Activated CD4-positive, alpha-beta T cell treated with anti-CD3 and anti-CD28 coated beads for 36 hours (primary cell): Measurements from ENCODE around the gene PHF21A. TPM values are rescaled to one million over a fixed set of nuclear protein-coding genes. Genes with fewer than 3 reads are reported as not detected.
A peak's percentile ranks its signal among the peaks of the same experiment; 100 is the strongest.

Experiments
- ATAC-seq: fragments of 200-7000 bp; cut with Tn5 transposase; one replicate; pipeline ENCODE4 v1.10.0; 2021; ENCODE audit warnings: mild to moderate bottlenecking, moderate library complexity
- CTCF ChIA-PET: fragments of 350-600 bp; sonication (Branson Sonifier 250); formaldehyde crosslinking; loops from one replicate; lab custom pipeline; 2021; ENCODE audit warnings: antibody characterized with exemption; lab: Charles Lee
- POLR2A ChIA-PET: fragments of 350-600 bp; sonication (Branson Sonifier 250); formaldehyde crosslinking; loops from one replicate; lab custom pipeline; 2021; ENCODE audit warnings: antibody characterized with exemption, inconsistent platforms; lab: Charles Lee
- DNase-seq: peaks from one replicate; pipeline ENCODE4 v3.0.0-alpha.2; 2020
- H3K27ac Mint-ChIP-seq: one replicate; pipeline ENCODE4 v1.8.0; 2021; ENCODE audit warnings: mixed read lengths
- H3K27me3 Mint-ChIP-seq: one replicate; pipeline ENCODE4 v1.8.0; 2021; ENCODE audit warnings: mixed read lengths
- H3K36me3 Mint-ChIP-seq: one replicate; pipeline ENCODE4 v1.8.0; 2021; ENCODE audit warnings: low read depth, mixed read lengths
- H3K4me1 Mint-ChIP-seq: one replicate; pipeline ENCODE4 v1.8.0; 2021; ENCODE audit warnings: mixed read lengths
- H3K4me3 Mint-ChIP-seq: one replicate; pipeline ENCODE4 v1.8.0; 2021; ENCODE audit warnings: mild to moderate bottlenecking, moderate library complexity, mixed read lengths
- H3K9me3 Mint-ChIP-seq: one replicate; pipeline ENCODE4 v1.8.0; 2021; ENCODE audit warnings: low read depth, mixed read lengths
- intact Hi-C, 2 experiments: fragments of 100-400 bp; cut with DNase I in 1 of 2; cut with micrococcal nuclease in 1 of 2; formaldehyde crosslinking; loops; one replicate each; pipeline versions ENCODE4 v1.14.2 to v1.15.1; 2022 to 2024; cut with DNase I, micrococcal nuclease
- total RNA-seq, 2 experiments: library from RNA; stranded (reverse); gene quantifications; one replicate each; pipeline ENCODE4 v1.2.3, GENCODE V29; 2021

PHF21A gene
- total RNA-seq, 2 experiments from 2014 or later = 42.6 to 61.8 TPM

DNA sequence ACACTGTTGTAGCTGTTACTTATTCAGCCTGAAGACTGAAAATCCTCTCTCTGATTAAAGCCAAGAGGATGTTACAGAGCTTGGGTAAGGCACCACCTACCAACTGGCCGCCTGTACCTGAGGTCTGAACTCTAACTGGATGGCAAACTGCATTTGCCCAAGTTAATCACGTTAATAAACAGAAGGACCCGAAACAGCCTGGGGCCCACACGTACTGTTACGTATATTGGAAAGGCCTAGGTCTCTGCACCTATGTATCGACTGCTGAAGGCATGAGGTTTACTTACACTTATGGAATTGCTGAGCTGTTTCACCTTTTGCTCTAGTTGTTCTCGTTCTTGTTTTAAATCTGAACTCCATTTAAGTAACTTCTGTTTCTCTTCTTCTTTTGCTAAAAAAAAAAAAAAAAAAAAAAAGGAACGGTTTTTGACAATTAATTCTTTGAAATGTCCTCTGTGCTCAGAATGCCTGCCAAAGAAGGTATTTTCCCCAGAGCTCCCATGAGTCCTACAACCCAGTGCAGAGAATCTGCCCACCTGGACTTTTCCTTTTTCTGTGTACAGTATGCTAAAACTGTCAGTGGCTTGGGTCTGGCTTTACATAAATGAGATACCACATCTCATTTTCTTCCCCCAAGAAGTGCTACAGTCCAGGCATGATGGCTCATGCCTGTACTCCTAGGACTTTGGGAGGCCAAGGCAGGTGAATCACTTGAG lies 185.7 kb downstream of the PHF21A start:
- CTCF ChIA-PET = interaction anchor here (0.7 kb wide), 1 partner anchor 682 kb away, joined by 6 read pairs; the partner anchor contains the start of gene ATG13
- H3K36me3 Mint-ChIP-seq = peaks cover 13% of the 10 kb centered on the region
- ATAC-seq = no peak

DNA sequence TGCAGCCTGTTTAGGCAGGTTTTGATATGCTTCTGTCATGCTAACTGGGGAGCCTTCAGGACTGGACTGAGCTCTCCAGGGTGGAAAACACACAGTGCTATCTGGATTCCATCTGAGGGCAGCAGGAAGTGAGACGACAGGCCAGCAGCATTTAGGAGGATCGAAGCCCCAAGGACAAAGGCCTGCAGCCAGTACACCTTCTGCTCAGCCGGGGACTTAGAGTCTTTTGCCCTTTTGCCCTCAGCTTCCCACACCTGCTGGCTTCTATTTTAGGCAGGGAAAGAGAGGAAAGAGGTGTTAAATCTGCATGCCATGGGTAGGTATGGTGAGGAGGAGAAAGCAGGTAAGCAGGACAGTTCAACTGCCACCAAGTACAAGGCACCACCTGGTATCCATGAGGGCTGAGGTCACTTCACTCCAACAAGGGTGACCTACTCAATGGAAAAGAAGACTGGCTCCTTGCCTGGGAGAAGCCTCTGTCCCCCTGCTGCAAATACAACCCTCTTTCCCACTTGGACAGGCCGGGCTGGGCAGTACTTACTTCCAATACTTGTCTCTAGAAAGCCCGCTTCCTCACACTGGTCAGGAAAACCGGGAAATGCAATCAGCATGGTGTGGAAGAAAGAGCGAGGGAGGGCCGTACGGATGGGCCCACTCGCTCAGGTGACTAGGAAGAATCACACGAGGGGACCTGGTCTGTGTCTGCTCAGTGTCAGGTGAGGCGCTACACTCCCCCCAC lies 186.5 kb downstream of the PHF21A start:
- H3K36me3 Mint-ChIP-seq = peaks cover 13% of the 10 kb centered on the region
- H3K4me3 Mint-ChIP-seq = no peak overlapping the region
- H3K27ac Mint-ChIP-seq = no peak overlapping the region
- ChIA-PET POLR2A (no interaction called here), CTCF (interaction anchor here (0.7 kb wide), 1 partner anchor 683 kb away, joined by 6 read pairs; the partner anchor contains the start of gene ATG13)
- no peak for DNase-seq
- intact Hi-C loops = no loop called here
- no peaks in the 10 kb centered on the region for H3K9me3 Mint-ChIP-seq
- peaks cover 16% of the 10 kb centered on the region for H3K4me1 Mint-ChIP-seq
- ATAC-seq = no peak
- no peaks in the 10 kb centered on the region for H3K27me3 Mint-ChIP-seq

More for the DNA sequence above, 185.7 kb downstream of the PHF21A start:
- POLR2A ChIA-PET = no interaction called here
- Mint-ChIP-seq H3K4me3 (no peak overlapping the region), H3K4me1 (peaks cover 8% of the 10 kb centered on the region), H3K9me3 (no peaks in the 10 kb centered on the region), H3K27me3 (no peaks in the 10 kb centered on the region), H3K27ac (no peak overlapping the region)
- no peak for DNase-seq
- intact Hi-C loops = no loop called here

DNA sequence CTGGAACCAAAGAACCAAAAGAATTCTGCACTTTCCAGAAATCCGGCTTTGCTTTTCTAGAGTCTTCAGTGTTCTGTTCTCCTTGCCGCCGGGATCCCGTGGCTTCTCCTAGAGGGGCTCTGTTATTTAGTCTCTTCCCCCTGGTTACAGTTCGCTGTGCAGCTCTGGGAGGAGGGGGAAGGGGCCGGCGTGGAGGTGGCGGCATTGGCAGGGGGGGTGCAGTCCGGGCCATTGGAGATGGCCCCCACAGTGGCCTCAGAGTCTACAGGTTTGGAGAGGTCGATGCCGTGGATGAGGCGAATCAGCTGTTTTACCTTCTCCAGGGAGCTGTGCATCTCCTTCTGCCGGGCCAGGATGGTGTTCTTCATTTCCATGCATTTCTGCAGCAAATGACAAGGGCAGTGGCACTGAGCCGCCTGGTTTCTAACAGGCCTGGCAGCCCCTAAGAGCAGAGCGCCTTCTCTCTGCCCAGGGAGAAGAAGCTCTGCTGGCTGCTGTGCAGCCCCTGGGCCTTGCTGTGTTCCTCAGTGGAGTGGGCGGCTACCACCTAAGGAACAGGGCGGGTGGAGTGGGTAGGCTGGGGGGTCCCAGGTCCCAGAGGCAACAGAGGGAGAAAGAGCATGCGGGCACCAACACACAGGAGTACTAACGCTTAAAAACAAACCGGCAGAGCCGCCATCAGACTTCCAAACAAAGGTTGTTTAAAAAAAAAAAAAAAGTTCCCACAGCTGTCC lies 187.2 kb downstream of the PHF21A start:
- H3K36me3 Mint-ChIP-seq = peaks cover 13% of the 10 kb centered on the region
- no peaks in the 10 kb centered on the region for H3K27me3 Mint-ChIP-seq
- peaks cover 18% of the 10 kb centered on the region for H3K4me1 Mint-ChIP-seq
- no peaks in the 10 kb centered on the region for H3K9me3 Mint-ChIP-seq
- H3K4me3 Mint-ChIP-seq = no peak overlapping the region
- intact Hi-C loops = no loop called here
- ChIA-PET CTCF (no interaction called here), POLR2A (no interaction called here)
- ATAC-seq (no peak), DNase-seq (no peak)
- no peak overlapping the region for H3K27ac Mint-ChIP-seq

DNA sequence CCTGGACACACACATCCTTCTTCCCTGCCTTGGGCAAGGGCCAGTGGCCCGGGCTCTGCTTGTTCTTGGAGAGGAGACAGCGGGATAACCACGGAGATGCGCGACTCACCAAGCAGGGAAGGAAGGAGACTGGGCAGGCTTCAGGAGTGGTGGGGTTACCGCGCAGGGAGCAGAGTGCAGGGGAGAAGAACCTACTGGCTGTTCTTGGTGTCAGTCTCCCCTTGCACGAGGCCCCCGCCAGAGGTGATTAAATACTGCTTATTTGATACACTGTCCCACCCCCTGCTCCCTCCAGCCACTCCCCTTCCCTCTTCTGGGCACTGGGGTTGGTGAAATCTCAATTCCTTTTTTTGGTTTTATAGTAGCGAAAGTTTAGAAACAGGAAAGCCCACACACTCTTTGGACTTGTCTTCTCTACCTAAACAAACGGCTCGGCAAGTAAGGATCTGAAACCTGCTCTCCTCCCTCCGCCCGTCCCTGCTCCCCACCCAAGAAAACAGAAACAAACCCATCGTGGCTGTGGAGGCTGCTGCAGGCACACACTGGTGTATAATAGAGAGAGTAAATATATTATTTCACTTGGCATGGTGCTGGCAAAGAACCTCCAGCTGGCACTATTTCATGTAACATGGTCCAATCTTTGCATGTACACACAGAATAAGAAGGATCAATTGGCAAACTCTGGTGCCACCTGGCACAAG lies 188.0 kb downstream of the PHF21A start:
- H3K27ac Mint-ChIP-seq = no peak overlapping the region
- H3K9me3 Mint-ChIP-seq = no peaks in the 10 kb centered on the region
- H3K36me3 Mint-ChIP-seq = peaks cover 13% of the 10 kb centered on the region
- no peak for DNase-seq
- ChIA-PET POLR2A (no interaction called here), CTCF (no interaction called here)
- ATAC-seq = no peak
- peaks cover 18% of the 10 kb centered on the region for H3K4me1 Mint-ChIP-seq
- intact Hi-C loops = no loop called here
- no peak overlapping the region for H3K4me3 Mint-ChIP-seq
- H3K27me3 Mint-ChIP-seq = no peaks in the 10 kb centered on the region

DNA sequence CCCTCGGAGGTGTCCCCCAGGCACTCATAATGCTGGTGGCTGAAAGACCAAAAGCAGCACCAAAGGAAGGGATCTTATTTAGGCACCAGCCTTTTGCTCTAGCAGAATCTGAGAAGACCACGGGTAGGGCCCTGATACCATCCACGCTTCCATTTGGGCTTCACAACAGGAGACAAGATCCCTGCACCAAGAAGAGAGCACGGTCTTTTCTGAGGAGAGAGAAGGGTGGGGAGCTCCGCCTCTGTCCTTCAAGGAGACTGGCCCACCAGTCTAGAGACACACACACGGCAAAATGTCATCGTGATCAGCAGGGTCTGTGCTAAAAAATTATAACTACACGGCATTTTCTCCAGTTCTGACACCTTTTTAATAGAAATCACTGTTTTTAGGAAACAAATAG lies 189.0 kb downstream of the PHF21A start:
- peaks cover 18% of the 10 kb centered on the region for H3K4me1 Mint-ChIP-seq
- DNase-seq (no peak), ATAC-seq (no peak)
- peaks cover 9% of the 10 kb centered on the region for H3K36me3 Mint-ChIP-seq
- ChIA-PET POLR2A (no interaction called here), CTCF (interaction anchor here (0.7 kb wide), 1 partner anchor 74 kb away, joined by 3 read pairs; no protein-coding TSS in a partner anchor)
- H3K27ac Mint-ChIP-seq = no peak overlapping the region
- no peaks in the 10 kb centered on the region for H3K9me3 Mint-ChIP-seq
- no peaks in the 10 kb centered on the region for H3K27me3 Mint-ChIP-seq
- intact Hi-C loops = no loop called here
- no peak overlapping the region for H3K4me3 Mint-ChIP-seq

DNA sequence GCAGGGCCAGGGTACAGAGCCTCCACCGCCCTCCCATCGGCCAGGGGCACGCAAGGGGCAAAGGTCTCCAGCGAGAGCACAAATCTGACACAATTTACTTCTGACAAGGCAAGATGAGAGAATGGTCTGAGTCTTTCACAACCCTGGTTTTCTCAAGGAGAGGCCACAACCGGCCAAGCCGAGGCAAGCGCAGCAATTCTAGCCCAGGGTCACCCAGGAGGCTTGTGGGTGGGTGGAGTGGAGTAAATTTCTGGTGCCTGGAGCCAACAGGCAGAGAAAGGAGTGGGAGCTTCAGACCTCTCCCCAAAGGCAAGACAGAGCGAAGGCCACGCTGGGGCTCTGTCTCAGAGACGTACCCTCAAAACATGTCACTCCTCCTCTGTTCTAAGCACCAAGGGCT lies 189.5 kb downstream of the PHF21A start:
- POLR2A ChIA-PET = no interaction called here

DNA sequence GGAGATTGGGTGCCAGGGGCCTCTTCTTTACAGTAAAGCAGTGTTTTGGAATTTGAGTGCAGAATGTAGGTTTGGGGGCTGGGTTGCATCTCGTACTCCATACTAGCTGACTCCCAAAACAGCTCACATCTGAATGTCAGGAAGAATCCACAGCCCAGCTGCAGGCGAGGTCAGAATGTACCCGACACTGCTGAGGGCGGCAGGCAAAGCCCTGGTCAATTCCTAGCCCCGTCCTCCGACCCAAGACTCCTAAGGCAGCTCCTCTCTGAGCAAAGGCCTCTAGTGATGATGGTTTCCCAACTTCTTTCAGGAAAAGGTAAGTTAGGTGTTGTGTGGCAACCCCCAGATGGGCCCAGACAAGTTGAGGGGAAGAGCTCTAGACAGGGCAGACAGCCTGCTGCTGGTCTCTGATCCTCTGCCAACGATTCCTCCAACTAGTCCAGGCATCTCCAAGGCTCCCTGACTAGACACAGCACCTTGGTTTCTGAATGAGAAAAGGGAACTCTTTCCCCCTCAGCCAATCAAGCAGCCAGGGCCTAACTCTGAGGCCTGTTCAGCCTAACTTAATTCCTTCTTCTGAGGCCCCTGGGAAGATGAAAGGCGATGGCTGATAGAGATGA lies 190.2 kb downstream of the PHF21A start:
- intact Hi-C loops = no loop called here
- POLR2A ChIA-PET = no interaction called here
- no peak for DNase-seq
- Mint-ChIP-seq H3K36me3 (peaks cover 3% of the 10 kb centered on the region), H3K4me3 (no peak overlapping the region), H3K4me1 (peaks cover 18% of the 10 kb centered on the region), H3K27me3 (no peaks in the 10 kb centered on the region), H3K9me3 (no peaks in the 10 kb centered on the region), H3K27ac (no peak overlapping the region)
- ATAC-seq = no peak
- CTCF ChIA-PET = interaction anchor here (1.0 to 1.2 kb wide), 3 partner anchors 10 to 76 kb away, joined by 3 read pairs; no protein-coding TSS in a partner anchor

More for the DNA sequence above, 189.5 kb downstream of the PHF21A start:
- ATAC-seq = no peak
- peak overlapping the region; percentile 23 for H3K27ac Mint-ChIP-seq
- no peak overlapping the region for H3K4me3 Mint-ChIP-seq
- peaks cover 18% of the 10 kb centered on the region for H3K4me1 Mint-ChIP-seq
- DNase-seq = no peak
- CTCF ChIA-PET = interaction anchor here (0.7 kb wide), 1 partner anchor 73 kb away, joined by 3 read pairs; no protein-coding TSS in a partner anchor
- intact Hi-C loops = no loop called here
- H3K27me3 Mint-ChIP-seq = no peaks in the 10 kb centered on the region
- H3K9me3 Mint-ChIP-seq = no peaks in the 10 kb centered on the region
- peaks cover 6% of the 10 kb centered on the region for H3K36me3 Mint-ChIP-seq

DNA sequence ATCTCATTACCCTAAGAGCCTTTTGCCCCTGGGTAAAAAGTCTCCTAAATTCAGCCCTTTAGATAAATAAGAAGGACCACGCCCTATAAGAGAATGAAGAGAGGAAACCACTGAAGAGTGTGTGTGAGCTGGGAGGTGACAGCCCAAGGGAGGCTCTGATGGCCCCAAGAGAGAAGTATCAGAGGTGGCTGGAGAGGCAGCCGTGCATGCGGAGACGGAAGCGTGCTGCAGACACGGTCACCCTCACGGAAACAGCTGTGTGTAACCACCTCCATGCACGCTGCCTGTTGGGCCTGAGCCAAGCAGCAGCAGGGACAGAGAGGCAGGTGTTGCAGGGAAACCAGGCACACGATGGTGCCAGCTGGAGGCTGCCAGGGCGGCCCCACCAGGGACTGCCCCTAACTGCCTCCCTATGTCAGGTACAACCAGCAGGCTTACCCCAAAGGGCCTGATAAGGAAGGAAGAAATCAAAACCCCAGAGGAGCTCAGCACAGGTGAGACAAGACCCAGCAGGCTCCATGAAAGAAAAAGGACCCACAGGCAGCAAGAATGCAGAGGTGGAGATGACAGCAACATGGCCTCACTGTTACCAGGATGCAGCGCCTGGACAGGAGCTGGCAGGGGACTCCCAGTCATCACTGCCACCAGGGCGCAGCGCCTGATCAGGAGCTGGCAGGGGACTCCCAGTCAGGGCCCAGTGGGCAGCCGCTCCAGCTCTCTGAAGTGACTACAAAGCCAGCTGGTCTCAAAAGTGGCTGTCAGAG lies 191.0 kb downstream of the PHF21A start:
- peak overlapping the region; percentile 59 for H3K27ac Mint-ChIP-seq
- no peak overlapping the region for H3K4me3 Mint-ChIP-seq
- CTCF ChIA-PET = interaction anchor here (0.7 to 1.2 kb wide), 5 partner anchors 9 to 75 kb away, joined by 3 to 5 read pairs (median 3); no protein-coding TSS in a partner anchor
- POLR2A ChIA-PET = interaction anchor here (0.6 kb wide), 1 partner anchor 137 kb away, joined by 4 read pairs; no protein-coding TSS in a partner anchor
- ATAC-seq (peak; percentile 59), DNase-seq (peak; percentile 50)
- peaks cover 3% of the 10 kb centered on the region for H3K36me3 Mint-ChIP-seq
- peaks cover 18% of the 10 kb centered on the region for H3K4me1 Mint-ChIP-seq
- H3K27me3 Mint-ChIP-seq = no peaks in the 10 kb centered on the region
- intact Hi-C loops = no loop called here
- no peaks in the 10 kb centered on the region for H3K9me3 Mint-ChIP-seq

DNA sequence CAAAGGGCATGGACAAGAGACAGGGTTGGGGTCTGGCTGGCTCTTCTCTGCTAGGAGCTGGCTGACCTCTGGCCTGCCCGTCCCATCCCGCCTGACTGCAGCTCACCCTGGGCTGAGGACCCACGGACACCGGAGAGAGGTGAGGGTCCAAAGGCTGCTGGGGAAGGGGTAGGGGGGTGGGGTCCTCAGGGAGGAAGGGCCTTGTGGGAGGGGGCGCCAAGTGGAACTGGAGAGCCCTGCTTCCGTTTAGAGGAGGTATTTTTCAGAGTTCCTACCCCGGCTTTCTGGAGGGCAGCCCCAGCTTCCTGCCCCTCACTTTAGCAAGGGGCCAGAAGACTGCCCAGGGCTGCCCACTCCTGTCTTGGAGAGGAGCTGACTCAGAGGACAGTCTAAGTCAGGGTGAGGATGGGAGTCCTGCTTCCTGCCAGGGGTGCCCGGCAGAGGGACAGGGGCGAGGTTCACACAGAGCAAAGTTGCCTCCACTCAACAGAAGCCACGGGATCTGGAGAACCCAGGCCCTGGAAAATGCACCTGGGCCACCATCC lies 191.7 kb downstream of the PHF21A start:
- no peaks in the 10 kb centered on the region for H3K27me3 Mint-ChIP-seq
- H3K27ac Mint-ChIP-seq = peak overlapping the region; percentile 59
- DNase-seq = no peak
- POLR2A ChIA-PET = no interaction called here
- peaks cover 18% of the 10 kb centered on the region for H3K4me1 Mint-ChIP-seq
- CTCF ChIA-PET = interaction anchor here (0.7 to 1.0 kb wide), 2 partner anchors 12 to 57 kb away, joined by 3 to 5 read pairs; no protein-coding TSS in a partner anchor
- ATAC-seq = peak; percentile 37
- peaks cover 3% of the 10 kb centered on the region for H3K36me3 Mint-ChIP-seq
- H3K9me3 Mint-ChIP-seq = no peaks in the 10 kb centered on the region
- H3K4me3 Mint-ChIP-seq = no peak overlapping the region
- intact Hi-C loops = no loop called here
